Panc1 (cell line): ENCODE results near the gene TNFRSF18. TPM values are rescaled to one million over a fixed set of nuclear protein-coding genes. Genes with fewer than 3 reads are reported as not detected.

Experiments used
- ATAC-seq: fragments of 200-7000 bp; cut with Tn5 transposase; 2 replicates; pipeline ENCODE4 v1.9.1; 2020; ENCODE audit warnings: mild to moderate bottlenecking, moderate library complexity
- BruUV-seq: library from RNA; stranded (reverse); fragments of 400-500 nt; replicated peaks from 2 replicates; lab custom pipeline; 2021; lab: Mats Ljungman, UMichigan
- CTCF ChIA-PET: fragments of 300-600 bp; sonication (Branson Sonifier 250); formaldehyde crosslinking; loops from one replicate; lab custom pipeline; 2022; ENCODE audit warnings: antibody characterized with exemption; lab: Charles Lee
- POLR2A ChIA-PET: fragments of 300-600 bp; sonication (Branson Sonifier 250); formaldehyde crosslinking; loops from one replicate; lab custom pipeline; 2022; ENCODE audit warnings: antibody characterized with exemption; lab: Charles Lee
- DNase-seq: peaks from one replicate; pipeline ENCODE4 v3.0.0-alpha.2; 2010; ENCODE audit warnings: low read depth, low spot score
- H3K27ac ChIP-seq: 2 replicates; pipeline ENCODE4 v1.5.1; 2011; ENCODE audit warnings: mild to moderate bottlenecking, low read length, inconsistent platforms
- H3K27me3 ChIP-seq: fragments of 200-500 bp; sonication (Bioruptor generic); 2 replicates; pipeline ENCODE4 v1.6.0; 2014; ENCODE audit warnings: low read length, inconsistent platforms; ENCODE audit not compliant: control insufficient read depth, insufficient read depth
- H3K36me3 ChIP-seq: fragments of 200-500 bp; sonication (Bioruptor generic); 2 replicates; pipeline ENCODE4 v1.5.1; 2014; ENCODE audit warnings: inconsistent platforms, mild to moderate bottlenecking, low read length, moderate library complexity; ENCODE audit not compliant: control insufficient read depth, insufficient read depth
- H3K4me1 ChIP-seq: 2 replicates; pipeline ENCODE4 v1.5.1; 2011; ENCODE audit warnings: inconsistent platforms, mild to moderate bottlenecking, low read length, moderate library complexity; ENCODE audit not compliant: control insufficient read depth, insufficient read depth
- H3K4me3 ChIP-seq, 2 experiments: 2 replicates each; pipeline ENCODE4 v1.5.1; 2011 to 2012; ENCODE audit warnings: low read depth in 2 of 2, low read length in 2 of 2, mild to moderate bottlenecking in 2 of 2, inconsistent platforms in 1 of 2, moderate library complexity in 1 of 2
- H3K9me3 ChIP-seq: fragments of 200-500 bp; sonication (Bioruptor generic); 2 replicates; pipeline ENCODE4 v1.5.1; 2014; ENCODE audit warnings: low read depth, mild to moderate bottlenecking, inconsistent platforms, low read length, moderate library complexity; ENCODE audit not compliant: control insufficient read depth, insufficient read depth
- CTCF ChIP-seq: fragments of 450-650 bp; IDR thresholded peaks from 2 replicates; pipeline ENCODE4 v1.5.1; 2017; ENCODE audit warnings: mild to moderate bottlenecking
- POLR2AphosphoS5 ChIP-seq: IDR thresholded peaks from 2 replicates; pipeline ENCODE4 v1.6.1; 2012; ENCODE audit warnings: mild to moderate bottlenecking, low read depth, low read length, moderate library complexity
- REST ChIP-seq, 2 experiments: IDR thresholded peaks; 2 replicates each; pipeline ENCODE4 v1.6.1; 2011 to 2012; ENCODE audit warnings: low read depth in 2 of 2, control low read depth in 1 of 2, low read length in 1 of 2, mild to moderate bottlenecking in 1 of 2, moderate library complexity in 1 of 2; ENCODE audit not compliant: insufficient read depth in 1 of 2
- SIN3A ChIP-seq: IDR thresholded peaks from 2 replicates; pipeline ENCODE4 v1.6.1; 2012; ENCODE audit warnings: low read depth, mild to moderate bottlenecking, low read length, moderate library complexity, borderline replicate concordance; ENCODE audit not compliant: insufficient read depth
- TCF7L2 ChIP-seq: IDR thresholded peaks from 2 replicates; pipeline ENCODE4 v1.6.1; 2011; ENCODE audit warnings: mild to moderate bottlenecking, low read depth, low read length, inconsistent platforms
- in situ Hi-C: cut with HindIII; loops from 2 replicates; pipeline ENCODE4 v1.10.0; 2016; ENCODE audit warnings: low sequenced_read_pairs, low pct_unique_long_range_greater_than_20kb
- intact Hi-C: fragments of 100-400 bp; cut with micrococcal nuclease; formaldehyde crosslinking; loops from one replicate; pipeline ENCODE4 v1.10.0; 2022; ENCODE audit not compliant: unreplicated experiment
- total RNA-seq: library from RNA; stranded (reverse); gene quantifications from one replicate; pipeline ENCODE4 v1.2.1, GENCODE V29; 2021; ENCODE audit not compliant: unreplicated experiment

The TNFRSF18 gene
- total RNA-seq, 1 experiment from 2014 or later, result 4.3 TPM

- CTCF ChIA-PET, result interaction anchor here (0.9 kb wide), 1 partner anchor 116 kb away, joined by 3 read pairs; no protein-coding TSS in a partner anchor
Observed at GRCh38 chr1:1238702-1239178, 32.3 kb upstream of the TNFRSF18 start.

More at GRCh38 chr1:1238702-1239178, 32.3 kb upstream of the TNFRSF18 start:
- H3K27me3 ChIP-seq, result no peaks in the 10 kb centered on the region
- intact Hi-C loops (no loop called here), in situ Hi-C loops (no loop called here)
- H3K4me1 ChIP-seq, result peaks cover 73% of the 10 kb centered on the region
- TF ChIP-seq POLR2AphosphoS5 (no peak), SIN3A (no peak), TCF7L2 (no peak), CTCF (no peak), REST (IDR thresholded peaks at IDR 0.05; ENCODE audit: insufficient read depth in 1 of 2, low read depth in 2 of 2, low read length in 1 of 2) (no peak)
- POLR2A ChIA-PET, result no interaction called here
- no peak overlapping the region for H3K4me3 ChIP-seq
- H3K27ac ChIP-seq, result peak overlapping the region; percentile 82
- no peak for ATAC-seq
- no peaks in the 10 kb centered on the region for H3K9me3 ChIP-seq
- no TSS peak for BruUV-seq
- H3K36me3 ChIP-seq, result no peaks in the 10 kb centered on the region
- DNase-seq, result no peak
